ENCODE measurements around the gene KY. TPM values are rescaled to one million over a fixed set of nuclear protein-coding genes. Genes with fewer than 3 reads are reported as not detected.

The KY gene
- total and polyA plus RNA-seq, 4 donors: 0.05 to 0.08 TPM; not detected in 2

- H3K9me3 ChIP-seq (ENCODE audit: control insufficient read depth in 4 of 4, low read length in 3 of 4): no peaks in the 10 kb centered on the region
- H3K27me3 ChIP-seq (ENCODE audit: control insufficient read depth in 4 of 4, insufficient read depth in 4 of 4, low read length in 3 of 4): no peaks in the 10 kb centered on the region
- H3K9ac ChIP-seq (ENCODE audit: low read depth in 1 of 2, low read length in 2 of 2): no peak overlapping the region
- TF ChIP-seq ATF3 (IDR thresholded peaks at IDR 0.05): no peak
- TF ChIP-seq GABPA (IDR thresholded peaks at IDR 0.05 in 1 of 2, conservative IDR thresholded peaks at IDR 0.05 in 1 of 2): no peak
- TF ChIP-seq SP1 (IDR thresholded peaks at IDR 0.05): no peak
- TF ChIP-seq EGR1 (IDR thresholded peaks at IDR 0.05; ENCODE audit: low read depth in 2 of 2): no peak
- no peak for TF ChIP-seq FOXA2 (IDR thresholded peaks at IDR 0.05)
- no peak for TF ChIP-seq MAX (IDR thresholded peaks at IDR 0.05)
- TF ChIP-seq REST (IDR thresholded peaks at IDR 0.05): no peak
- no peak for TF ChIP-seq TAF1 (conservative IDR thresholded peaks at IDR 0.05)
- no peak for TF ChIP-seq RXRA (IDR thresholded peaks at IDR 0.05)
- TF ChIP-seq HNF4A (conservative IDR thresholded peaks at IDR 0.05): no peak
- TF ChIP-seq YY1 (IDR thresholded peaks at IDR 0.05): no peak
- TF ChIP-seq HNF4G (IDR thresholded peaks at IDR 0.05): no peak
- TF ChIP-seq JUND (IDR thresholded peaks at IDR 0.05): no peak
- TF ChIP-seq RAD21 (IDR thresholded peaks at IDR 0.05): no peak
- H3K4me3 ChIP-seq (ENCODE audit: low read depth in 1 of 3, low read length in 3 of 3): no peak overlapping the region
- no peak for DNase-seq (ENCODE audit: low spot score)
- H3K36me3 ChIP-seq (ENCODE audit: control insufficient read depth in 4 of 4, insufficient read depth in 3 of 4, low read depth in 1 of 4, low read length in 3 of 4): no peaks in the 10 kb centered on the region
- peaks cover 0 to 7% (median 0%) of the 10 kb centered on the region in 4 donors for H3K4me1 ChIP-seq (ENCODE audit: control insufficient read depth in 4 of 4, insufficient read depth in 4 of 4, low read length in 3 of 4)
- no peak overlapping the region for H3K27ac ChIP-seq (ENCODE audit: low read depth in 1 of 2, low read length in 2 of 2)
- 84% methylated on average over 11 of the region's 11 CpGs for WGBS
Observed at GRCh38 chr3:134610432-134611385, 40.1 kb downstream of the KY start.

GRCh38 chr3:134609821-134610431, 40.9 kb downstream of the KY start:
- no peak for DNase-seq (ENCODE audit: low spot score)
- H3K9ac ChIP-seq (ENCODE audit: low read depth in 1 of 2, low read length in 2 of 2): no peak overlapping the region

More at GRCh38 chr3:134609821-134610431, 40.9 kb downstream of the KY start:
- no peaks in the 10 kb centered on the region for H3K36me3 ChIP-seq (ENCODE audit: control insufficient read depth in 4 of 4, insufficient read depth in 3 of 4, low read depth in 1 of 4, low read length in 3 of 4)
- H3K27me3 ChIP-seq (ENCODE audit: control insufficient read depth in 4 of 4, insufficient read depth in 4 of 4, low read length in 3 of 4): no peaks in the 10 kb centered on the region
- no peak overlapping the region for H3K27ac ChIP-seq (ENCODE audit: low read depth in 1 of 2, low read length in 2 of 2)
- no peak overlapping the region for H3K4me3 ChIP-seq (ENCODE audit: low read depth in 1 of 3, low read length in 3 of 3)
- H3K4me1 ChIP-seq (ENCODE audit: control insufficient read depth in 4 of 4, insufficient read depth in 4 of 4, low read length in 3 of 4): peaks cover 0 to 7% (median 0%) of the 10 kb centered on the region in 4 donors
- WGBS: 81% methylated on average over 10 of the region's 10 CpGs
- TF ChIP-seq EGR1 (IDR thresholded peaks at IDR 0.05; ENCODE audit: low read depth in 2 of 2) (no peak), CTCF (IDR thresholded peaks at IDR 0.05; ENCODE audit: low read depth, low read length, missing input control) (no peak), REST (IDR thresholded peaks at IDR 0.05) (no peak), GABPA (IDR thresholded peaks at IDR 0.05 in 1 of 2, conservative IDR thresholded peaks at IDR 0.05 in 1 of 2) (no peak), FOXA2 (IDR thresholded peaks at IDR 0.05) (no peak), YY1 (IDR thresholded peaks at IDR 0.05) (no peak), NR2F2 (IDR thresholded peaks at IDR 0.05) (no peak), FOXA1 (IDR thresholded peaks at IDR 0.05) (no peak)
- no peaks in the 10 kb centered on the region for H3K9me3 ChIP-seq (ENCODE audit: control insufficient read depth in 4 of 4, low read length in 3 of 4)

Measured in liver (tissue), 9 donors.